ENCODE data around the gene CYB561D2.

DNA sequence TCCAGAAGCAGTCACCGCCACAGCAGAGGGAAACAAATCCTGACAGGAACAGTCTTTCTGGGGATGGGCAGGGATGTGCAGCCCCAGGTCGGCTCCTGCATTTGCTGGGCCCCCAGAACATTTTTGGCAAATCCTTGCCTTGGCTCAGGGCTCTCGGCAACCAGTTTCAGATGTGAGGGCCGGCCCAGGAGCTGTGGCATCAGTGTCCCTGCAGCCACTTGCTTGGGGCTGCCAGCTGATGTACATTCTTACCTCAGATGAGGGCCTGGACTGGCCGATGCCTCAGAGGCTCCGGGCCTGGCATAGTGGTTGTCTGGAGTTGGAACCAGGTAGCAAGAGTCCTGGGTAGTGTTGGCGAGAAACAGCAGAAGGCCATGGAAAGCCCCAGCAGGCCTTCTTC lies 4.2 kb downstream of the CYB561D2 start:
- TF ChIP-seq, protein P1, sequence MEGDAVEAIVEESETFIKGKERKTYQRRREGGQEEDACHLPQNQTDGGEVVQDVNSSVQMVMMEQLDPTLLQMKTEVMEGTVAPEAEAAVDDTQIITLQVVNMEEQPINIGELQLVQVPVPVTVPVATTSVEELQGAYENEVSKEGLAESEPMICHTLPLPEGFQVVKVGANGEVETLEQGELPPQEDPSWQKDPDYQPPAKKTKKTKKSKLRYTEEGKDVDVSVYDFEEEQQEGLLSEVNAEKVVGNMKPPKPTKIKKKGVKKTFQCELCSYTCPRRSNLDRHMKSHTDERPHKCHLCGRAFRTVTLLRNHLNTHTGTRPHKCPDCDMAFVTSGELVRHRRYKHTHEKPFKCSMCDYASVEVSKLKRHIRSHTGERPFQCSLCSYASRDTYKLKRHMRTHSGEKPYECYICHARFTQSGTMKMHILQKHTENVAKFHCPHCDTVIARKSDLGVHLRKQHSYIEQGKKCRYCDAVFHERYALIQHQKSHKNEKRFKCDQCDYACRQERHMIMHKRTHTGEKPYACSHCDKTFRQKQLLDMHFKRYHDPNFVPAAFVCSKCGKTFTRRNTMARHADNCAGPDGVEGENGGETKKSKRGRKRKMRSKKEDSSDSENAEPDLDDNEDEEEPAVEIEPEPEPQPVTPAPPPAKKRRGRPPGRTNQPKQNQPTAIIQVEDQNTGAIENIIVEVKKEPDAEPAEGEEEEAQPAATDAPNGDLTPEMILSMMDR (IDR thresholded peaks at IDR 0.05), result no peak
- TF ChIP-seq POLR2A (IDR thresholded peaks at IDR 0.05), result no peak
